ENCODE measurements around the gene FRA10AC1.
A peak's percentile ranks its signal among the peaks of the same experiment; 100 is the strongest.
"Not testable (repeated sequence)": the region's sequence is repeated elsewhere in the genome, so short reads cannot be mapped to it uniquely, and the experiment has no call there.

Gene FRA10AC1

DNA sequence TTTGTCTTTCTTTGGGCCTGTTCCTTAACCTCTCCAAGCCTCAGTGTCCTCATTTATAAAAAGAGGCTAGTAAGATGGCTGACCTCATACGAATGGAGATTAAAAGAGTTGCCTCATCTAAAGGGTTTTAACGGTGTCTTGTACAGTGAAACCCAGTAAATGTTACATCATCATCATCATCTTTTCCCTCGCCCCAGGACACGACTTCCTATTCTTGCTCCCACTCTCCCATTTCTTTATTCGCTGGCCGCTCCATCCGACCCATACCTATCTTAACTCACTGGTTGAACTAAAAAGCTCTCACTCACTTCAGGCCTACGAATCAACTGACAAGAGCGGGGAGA, 554 bp downstream of the FRA10AC1 start:
- no peak for DNase-seq

DNA sequence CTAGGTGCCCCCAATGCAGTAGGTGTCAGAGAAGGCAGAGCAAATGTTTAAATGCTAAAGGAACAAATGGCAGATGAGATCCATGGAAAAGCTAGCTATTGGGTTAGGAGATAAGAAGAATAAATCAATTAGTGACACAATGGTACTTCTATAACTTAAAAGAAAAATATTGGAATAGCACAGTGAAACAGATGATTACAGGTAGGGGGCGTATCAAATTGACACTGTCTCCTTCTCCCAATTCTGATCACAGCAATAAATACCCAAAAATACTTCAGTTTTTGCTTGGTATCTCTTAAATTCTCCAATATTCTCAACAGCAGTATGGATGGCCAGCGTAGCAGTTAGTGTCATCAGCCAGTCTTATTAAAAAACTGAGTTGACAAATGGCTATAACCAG, 5.2 kb downstream of the FRA10AC1 start:
- no peak for DNase-seq

DNA sequence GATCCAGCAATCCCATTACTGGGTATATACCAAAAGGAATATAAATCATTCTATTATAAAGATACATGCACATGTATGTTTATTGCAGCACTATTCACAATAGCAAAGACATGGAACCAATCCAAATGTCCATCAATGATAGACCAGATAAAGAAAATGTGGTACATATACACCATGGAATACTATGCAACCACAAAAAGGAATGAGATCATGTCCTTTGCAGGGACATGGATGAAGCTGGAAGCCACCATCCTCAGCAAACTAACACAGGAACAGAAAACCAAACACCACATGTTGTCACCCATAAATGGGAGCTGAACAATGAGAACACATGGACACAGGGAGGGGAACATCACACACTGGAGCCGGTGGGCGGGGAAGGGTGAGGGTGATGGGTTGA, 5.8 kb downstream of the FRA10AC1 start:
- not testable (repeated sequence) for DNase-seq

DNA sequence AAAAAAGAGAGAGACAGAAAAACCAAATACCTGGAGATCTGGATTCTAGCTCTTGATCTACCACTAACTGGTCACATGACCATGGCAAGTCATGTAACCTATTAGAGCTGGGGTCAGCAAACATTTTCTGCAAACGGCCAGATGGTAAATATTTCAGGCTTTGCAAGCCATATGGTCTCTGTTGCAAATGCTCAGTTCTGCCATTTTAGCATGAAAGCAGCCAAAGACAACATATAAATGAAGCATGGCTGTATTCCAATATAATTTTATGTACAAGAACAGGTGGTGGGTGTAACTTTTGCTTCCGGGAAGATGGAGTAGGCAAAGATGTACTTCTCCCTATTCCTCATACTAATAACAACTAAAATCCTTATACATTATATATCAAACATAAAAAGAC, 6.7 kb downstream of the FRA10AC1 start:
- DNase-seq, result no peak

DNA sequence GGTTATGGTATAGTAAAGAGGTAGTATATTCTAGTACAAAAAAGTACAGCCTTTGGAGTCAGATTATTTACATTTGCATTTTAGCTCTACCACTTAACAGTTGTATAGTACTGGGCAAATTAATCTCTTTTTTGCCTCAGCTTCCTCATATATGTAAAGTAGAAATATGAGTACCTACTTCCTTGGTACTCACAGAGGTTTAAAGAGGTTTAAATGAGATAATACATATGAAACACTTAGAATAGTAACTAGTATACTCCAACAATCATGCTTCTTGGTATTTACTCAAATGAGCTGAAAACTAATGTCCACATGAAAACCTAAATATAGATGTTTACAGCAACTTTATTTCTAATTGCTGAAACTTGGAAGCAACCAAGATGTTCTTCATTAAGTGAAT, 14.7 kb downstream of the FRA10AC1 start:
- DNase-seq, result no peak

DNA sequence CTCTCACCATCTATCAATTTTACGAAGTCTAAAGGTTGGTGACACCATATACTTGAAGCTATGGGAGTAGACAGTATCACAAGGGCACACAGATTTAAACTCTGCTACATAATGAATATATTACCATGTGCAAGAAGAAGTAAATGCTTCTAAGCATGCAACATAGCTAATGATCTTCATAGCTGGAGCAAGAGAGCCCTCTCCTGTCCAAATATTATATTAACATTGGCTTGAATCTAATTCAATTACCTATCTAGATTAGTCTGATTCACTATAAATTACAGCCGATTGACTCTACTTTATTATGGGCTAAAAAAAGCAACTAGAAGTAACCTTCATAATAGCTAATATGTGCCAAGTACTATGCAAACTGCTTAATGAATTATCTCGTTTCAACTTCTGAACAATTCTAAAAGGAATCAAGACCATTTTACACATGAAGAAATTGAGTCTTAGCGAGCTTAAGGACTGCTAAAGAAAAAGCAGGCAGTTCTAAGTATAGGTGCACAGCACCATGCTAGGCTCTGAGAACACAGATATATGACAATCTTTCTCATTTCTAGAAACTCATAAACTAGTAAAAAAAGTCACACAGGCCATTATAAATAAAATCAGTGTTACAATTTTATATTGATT, 21.9 kb downstream of the FRA10AC1 start:
- peak; percentile 8 for DNase-seq

GRCh38 chr10:93678805-93679587, 23.4 kb downstream of the FRA10AC1 start:
- DNase-seq, result no peak

DNA sequence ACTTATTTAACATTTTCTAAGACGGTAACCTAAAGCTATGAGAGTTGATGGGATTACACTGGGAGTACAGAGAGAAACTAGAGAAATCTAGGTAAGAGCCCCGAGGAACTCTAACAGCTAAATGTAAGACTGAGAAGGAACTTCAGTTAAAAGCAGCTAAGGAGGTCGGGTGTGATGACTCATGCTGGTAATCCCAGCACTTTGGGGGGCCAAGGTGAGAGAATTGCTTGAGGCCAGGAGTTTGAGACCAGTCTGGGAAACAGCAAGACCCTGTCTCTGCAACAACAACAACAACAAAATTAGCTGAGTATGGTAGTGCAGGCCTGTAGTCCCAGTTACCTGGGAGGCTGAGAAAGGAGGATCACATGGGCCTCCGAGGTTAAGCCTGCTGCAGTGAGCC, 24.0 kb downstream of the FRA10AC1 start:
- DNase-seq, result no peak

DNA sequence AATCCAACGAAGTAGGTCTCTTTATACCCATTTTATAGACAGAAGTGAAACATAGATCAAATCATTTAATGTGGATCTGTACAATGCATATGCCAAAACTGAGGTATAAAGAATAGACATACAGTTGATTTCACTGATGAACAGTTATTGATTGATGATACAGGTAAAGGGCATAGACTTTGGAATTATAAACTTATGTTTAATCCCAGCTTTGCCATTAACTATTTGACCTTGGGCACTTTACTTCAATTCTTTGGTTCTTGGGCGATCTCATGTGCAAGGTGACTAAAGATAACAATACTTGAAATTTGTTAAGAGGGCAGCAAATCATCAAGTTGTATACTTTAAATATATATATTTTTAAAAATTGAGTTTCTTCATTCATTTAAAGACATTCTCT, 28.6 kb downstream of the FRA10AC1 start:
- DNase-seq, result no peak

DNA sequence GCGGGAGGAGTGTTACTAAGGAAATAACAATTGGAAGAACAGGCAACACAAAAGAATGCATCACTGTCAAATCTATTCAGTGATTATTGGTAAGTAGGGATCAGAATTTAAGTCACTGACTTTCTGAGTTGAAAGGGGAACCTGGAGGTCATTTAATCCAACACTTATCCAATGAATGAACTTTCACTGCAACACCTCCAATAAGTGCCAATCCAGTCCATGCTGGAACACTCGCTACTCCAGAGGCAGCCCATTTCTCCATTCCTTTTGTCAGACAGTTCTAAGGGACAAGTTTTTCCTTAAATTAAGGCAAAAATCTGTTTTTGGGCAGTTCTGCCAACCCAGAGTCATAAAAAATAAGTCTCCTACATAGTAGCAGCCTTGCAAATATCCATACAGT, 29.5 kb downstream of the FRA10AC1 start:
- no peak for DNase-seq

GRCh38 chr10:93672022-93672678, 30.2 kb downstream of the FRA10AC1 start:
- DNase-seq, result no peak

DNA sequence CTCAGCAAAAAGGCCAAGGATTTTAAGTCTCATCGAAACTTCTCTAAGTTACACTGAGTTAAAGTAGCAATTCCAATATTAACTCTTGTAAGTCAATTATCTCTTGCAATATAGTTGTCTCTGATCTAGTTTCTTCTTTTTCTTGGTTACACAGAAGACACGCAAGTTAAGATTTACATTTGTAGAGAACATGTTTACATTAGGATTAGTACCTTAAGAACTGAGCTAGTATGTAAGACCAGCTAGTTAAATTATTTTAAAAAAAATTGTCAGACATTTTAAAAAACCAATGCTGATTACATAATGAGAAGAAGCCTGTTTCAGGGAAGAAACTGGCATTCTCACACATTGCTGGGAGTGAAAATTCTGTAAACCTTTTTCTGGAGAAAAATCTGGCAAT, 31.4 kb downstream of the FRA10AC1 start:
- DNase-seq, result no peak

DNA sequence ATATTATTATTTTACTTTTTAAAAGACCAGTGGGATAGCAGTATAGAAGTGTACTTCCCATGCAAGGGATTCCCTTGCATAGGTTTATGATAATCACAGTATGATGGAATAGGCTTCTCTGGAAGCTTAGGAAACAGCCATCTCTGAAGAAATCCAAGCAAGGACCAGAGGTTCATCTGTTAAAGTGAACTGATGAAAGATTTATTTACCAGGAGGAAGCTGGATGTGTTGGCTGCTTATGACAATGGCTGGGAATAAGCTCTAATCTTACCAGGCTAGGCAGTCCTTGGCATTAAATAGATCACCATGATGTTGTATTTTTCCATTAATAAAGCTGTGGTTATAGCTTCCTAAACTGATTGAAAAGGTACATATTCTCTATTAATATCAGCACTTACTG, 32.0 kb downstream of the FRA10AC1 start:
- DNase-seq, result no peak

GRCh38 chr10:93667795-93668194, 34.6 kb downstream of the FRA10AC1 start:
- no peak for DNase-seq

- DNase-seq, result no peak
These were observed 36.4 kb downstream of the FRA10AC1 start for GRCh38 chr10:93666030-93666429.

GRCh38 chr10:93657757-93658156, 44.6 kb downstream of the FRA10AC1 start:
- DNase-seq, result no peak

DNA sequence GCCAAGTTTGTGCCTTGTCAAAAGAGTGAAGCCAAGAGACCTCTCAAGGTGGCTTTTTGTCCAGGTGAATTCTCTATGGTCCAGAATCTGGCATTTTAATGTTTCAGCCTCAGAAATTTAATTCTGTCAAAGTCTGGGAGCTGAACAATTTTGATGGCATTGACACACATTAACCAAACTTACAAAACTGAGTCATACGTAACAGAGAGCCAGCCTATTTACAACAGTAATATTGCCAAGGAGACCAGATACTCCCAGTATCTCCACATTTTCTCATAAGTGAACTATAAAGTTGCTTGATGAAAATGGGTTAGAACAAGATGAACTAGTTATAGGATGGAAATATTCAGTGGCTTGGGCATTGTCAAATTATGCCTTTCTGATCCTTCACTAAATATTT, 46.2 kb downstream of the FRA10AC1 start:
- DNase-seq, result no peak

DNA sequence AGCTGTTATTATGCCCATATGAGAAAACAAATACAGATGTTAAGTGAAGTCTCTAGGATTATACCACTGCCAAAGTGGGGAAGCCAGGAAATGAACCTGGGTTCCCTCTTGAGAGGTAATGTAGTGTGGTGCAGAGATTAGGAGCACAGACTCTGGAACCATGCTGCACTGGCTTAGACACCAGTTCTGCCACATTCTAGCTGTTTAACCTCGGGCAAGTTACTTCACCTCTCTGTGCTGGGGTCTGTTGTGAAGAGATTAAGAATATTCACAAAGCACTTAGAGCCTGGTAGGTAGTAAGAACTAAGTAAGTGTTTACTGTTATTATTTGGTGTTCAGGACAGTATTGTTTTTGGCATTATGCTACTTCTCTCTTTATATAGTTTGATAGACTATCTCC, 48.2 kb downstream of the FRA10AC1 start:
- DNase-seq, result no peak

DNA sequence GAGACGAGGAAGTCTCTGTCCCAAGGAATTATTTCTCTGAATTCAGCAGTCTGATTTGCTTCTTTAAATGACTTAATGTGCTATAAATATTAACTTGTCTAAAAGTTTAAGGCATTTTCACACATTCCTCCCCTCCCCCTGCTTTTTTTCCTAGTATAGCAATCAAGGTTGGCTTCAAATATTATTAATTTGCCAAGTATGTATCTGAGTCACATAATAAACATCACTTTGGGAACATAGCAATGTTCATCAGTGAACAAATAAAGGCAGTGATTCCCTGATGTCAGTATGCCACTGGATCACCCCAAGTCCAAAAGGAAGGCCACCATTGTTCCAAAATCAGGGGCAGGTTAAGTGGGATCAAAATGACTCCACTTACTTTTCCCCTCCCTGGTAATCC, 49.5 kb downstream of the FRA10AC1 start:
- DNase-seq, result no peak

DNA sequence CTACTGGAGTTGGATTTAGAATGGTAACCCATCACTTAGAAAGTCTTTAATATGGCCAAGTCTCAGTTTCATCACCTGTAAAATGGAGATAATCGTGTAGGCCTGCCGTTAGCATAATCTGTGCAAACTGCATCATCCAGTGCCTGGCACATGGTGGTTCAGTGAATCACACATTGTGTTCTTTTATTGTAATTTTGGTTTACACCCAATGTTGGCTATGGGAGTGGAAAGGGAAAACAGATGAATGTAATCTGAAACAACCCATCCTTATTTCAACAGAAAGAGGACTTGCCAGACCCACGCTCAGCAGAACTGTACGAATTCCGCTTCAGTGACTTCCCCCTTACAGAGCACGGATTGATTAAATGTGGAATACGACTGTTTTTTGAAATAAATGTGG, 62.6 kb downstream of the FRA10AC1 start:
- no peak for DNase-seq

DNA sequence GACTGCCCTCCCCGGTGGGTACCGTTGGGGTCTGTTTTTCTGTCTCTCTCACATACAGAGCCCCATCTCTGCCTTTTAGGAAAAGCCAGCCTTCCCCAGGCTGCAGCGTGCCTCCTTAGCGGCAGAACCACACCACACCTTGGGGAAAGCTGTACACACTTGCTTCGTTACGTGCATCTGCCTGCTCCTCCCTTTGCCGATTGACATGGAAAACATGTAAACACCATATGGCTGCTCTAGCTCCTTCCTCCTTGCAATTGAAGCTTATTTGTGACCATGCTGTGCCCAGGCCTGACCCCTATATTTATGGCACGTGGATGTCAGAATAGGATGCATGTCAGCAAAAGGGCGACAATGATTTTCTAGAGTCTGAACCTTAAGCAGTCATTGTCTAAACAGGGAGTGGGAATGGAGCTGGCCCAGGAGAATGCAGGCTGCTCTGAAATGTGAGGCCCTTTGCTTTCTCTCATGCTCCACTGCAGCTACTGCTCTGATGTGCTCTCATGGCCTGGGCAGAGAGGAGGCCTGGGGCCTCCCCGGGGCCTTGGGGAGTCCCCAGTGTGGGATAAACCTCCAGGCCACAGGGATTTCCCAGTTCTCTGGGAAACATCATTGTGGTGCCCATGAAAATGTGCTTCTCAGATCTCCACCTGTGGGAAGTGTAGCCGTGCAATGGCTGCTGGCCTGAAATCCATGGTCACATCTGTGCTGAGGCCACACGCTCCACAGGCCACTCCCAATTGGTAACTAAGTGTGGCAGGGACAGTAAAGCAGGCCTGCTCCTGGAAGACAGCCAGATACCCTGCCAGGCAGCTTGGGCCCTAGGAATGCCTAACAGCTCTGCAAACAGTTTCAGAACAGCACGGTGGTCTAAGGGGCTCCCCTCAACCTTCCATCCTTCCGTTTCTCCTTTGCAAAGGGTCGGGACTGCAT, 71.5 kb downstream of the FRA10AC1 start:
- DNase-seq, result no peak

GRCh38 chr10:93629647-93630305, 72.6 kb downstream of the FRA10AC1 start:
- no peak for DNase-seq

DNA sequence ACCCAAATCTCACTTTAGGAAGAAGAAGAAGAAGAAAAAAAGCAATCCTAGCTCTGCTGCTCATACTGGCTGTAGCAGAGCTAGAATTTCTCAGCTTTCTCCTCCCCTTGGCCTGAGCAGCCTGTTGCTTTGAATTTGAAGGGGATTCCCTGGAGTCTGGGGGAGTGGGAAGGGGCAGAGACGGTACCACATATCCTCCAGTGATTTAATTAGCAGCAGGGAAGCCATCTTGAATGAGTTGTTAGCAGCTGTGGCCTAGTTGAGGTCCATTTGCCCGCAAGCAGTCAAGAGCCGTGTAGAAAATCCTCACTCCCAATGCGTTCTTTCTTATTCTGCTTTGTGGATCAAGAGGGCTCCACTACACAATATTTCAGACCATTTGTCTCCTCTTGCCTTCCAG, 73.5 kb downstream of the FRA10AC1 start:
- no peak for DNase-seq

Data from NCI-H524 treated with DMSO at 0.1 percent for 48 hours (cell line).